Urinary bladder (tissue), 4 donors: ENCODE data around the gene CENPS. TPM values are rescaled to one million over a fixed set of nuclear protein-coding genes. Genes with fewer than 3 reads are reported as not detected.

Source experiments
- DNase-seq: peaks from one replicate; pipeline ENCODE4 v3.0.0-alpha.2; 2015; ENCODE audit errors: extremely low spot score
- H3K27ac ChIP-seq: one replicate; pipeline ENCODE4 v1.5.1; 2013; ENCODE audit warnings: low read depth, mild to moderate bottlenecking, moderate library complexity
- H3K36me3 ChIP-seq: one replicate; pipeline ENCODE4 v1.6.1; 2013; ENCODE audit warnings: mild to moderate bottlenecking, moderate library complexity; ENCODE audit not compliant: insufficient read depth
- H3K4me1 ChIP-seq: one replicate; pipeline ENCODE4 v1.6.1; 2013; ENCODE audit warnings: mild to moderate bottlenecking, moderate library complexity; ENCODE audit not compliant: insufficient read depth
- H3K4me3 ChIP-seq: one replicate; pipeline ENCODE4 v1.5.1; 2013; ENCODE audit warnings: low read depth, low read length
- WGBS: extraction: QIAGEN DNeasy Blood & Tissue Kit; methylation state at CpG from one replicate; pipeline ENCODE4 v1.1.7; 2013; 5-methylcytosine and 5-hydroxymethylcytosine counted together
- polyA plus RNA-seq: library from polyadenylated mRNA; stranded (reverse); fragments of 200-250 nt; gene quantifications from one replicate; pipeline ENCODE4 v1.2.3, GENCODE V29; 2013
- total RNA-seq: library from RNA; depleted of rRNA; stranded (reverse); fragments of >200 nt; gene quantifications from one replicate; pipeline ENCODE4 v1.2.3, GENCODE V29; 2014
- donor health status: healthy with polysubstance abuse.
- donor health status: healthy.

The CENPS gene
- total RNA-seq (6.1 TPM), polyA plus RNA-seq (13.8 TPM)

- Histone ChIP-seq H3K36me3 (no peaks in the 10 kb centered on the region), H3K27ac (no peak within 1 kb of the TSS), H3K4me3 (peak within 1 kb of the TSS; percentile 63), H3K4me1 (no peaks in the 10 kb centered on the region)
- WGBS = under 1% methylated on average over 95 of the region's 95 CpGs
- peak; percentile 76 for DNase-seq
Observed at GRCh38 chr1:10430216-10431069, at the start of gene CENPS. Gene CENPS, plus strand, starts transcription at chr1:10430433. Its CDS starts 85 bp downstream, at chr1:10430518.

DNA sequence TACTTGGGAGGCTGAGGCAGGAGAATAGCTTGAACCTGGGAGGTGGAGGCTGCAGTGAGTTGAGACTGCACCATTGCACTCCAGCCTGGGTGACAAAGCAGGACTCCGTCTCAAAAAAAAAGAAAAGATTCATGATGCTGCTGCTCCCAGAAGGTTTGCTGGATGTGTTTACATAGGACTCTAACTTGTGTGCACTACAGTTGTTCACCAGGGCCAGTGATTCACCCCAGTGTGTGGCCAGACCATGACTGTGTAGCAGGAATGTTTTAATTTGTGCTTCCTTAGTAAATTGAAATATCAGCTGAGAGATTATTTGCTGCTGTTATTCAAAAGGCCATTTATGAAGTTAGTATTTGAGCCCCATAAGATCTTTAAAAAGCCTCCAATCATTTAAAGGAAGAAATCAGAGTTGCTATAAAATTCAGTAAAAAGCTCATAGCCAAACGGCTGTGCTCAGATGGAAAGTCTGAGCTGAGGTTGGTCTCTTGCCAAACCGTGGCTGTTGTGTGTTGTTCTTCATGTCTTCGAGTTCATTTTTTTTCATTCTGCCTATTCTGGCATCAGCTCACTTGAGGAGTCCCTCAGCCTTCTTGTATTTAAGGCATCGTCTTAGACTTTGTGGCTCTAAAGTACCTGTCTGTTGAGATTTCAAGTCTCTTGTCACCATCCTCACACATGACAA, 49.5 kb upstream of the CENPS start:
- Histone ChIP-seq H3K4me3 (no peak overlapping the region), H3K4me1 (no peaks in the 10 kb centered on the region), H3K27ac (no peak overlapping the region), H3K36me3 (no peaks in the 10 kb centered on the region)
- WGBS = 41% methylated on average over 5 of the region's 5 CpGs
- DNase-seq = no peak

DNA sequence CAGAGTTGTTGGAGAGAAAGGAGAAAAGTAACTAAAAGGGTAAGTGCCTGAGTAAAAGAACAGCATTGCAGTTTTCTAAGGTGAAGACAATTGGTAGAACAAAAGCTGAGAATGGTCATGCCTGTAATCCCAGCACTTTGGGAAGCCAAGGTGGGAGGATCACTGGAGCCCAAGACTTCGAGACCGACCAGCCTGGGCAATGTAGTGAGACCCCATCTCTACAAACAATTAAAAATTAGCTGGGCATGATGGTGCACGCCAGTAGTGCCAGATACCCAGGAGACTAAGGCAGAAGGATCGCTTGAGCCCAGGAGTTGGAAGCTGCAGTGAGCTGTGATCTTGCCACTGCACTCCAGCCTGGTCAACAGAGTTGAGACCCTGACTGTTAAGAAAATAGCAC, 46.6 kb upstream of the CENPS start:
- 96% methylated on average over 4 of the region's 4 CpGs for WGBS
- H3K4me1 ChIP-seq = no peaks in the 10 kb centered on the region
- H3K4me3 ChIP-seq = no peak overlapping the region
- H3K36me3 ChIP-seq = no peaks in the 10 kb centered on the region
- no peak for DNase-seq
- no peak overlapping the region for H3K27ac ChIP-seq

- no peak overlapping the region for H3K27ac ChIP-seq
- no peak for DNase-seq
- H3K4me3 ChIP-seq = no peak overlapping the region
- H3K36me3 ChIP-seq = no peaks in the 10 kb centered on the region
- WGBS = 96% methylated on average over 8 of the region's 8 CpGs
- no peaks in the 10 kb centered on the region for H3K4me1 ChIP-seq
Observed at GRCh38 chr1:10384219-10384618, 46.0 kb upstream of the CENPS start.

DNA sequence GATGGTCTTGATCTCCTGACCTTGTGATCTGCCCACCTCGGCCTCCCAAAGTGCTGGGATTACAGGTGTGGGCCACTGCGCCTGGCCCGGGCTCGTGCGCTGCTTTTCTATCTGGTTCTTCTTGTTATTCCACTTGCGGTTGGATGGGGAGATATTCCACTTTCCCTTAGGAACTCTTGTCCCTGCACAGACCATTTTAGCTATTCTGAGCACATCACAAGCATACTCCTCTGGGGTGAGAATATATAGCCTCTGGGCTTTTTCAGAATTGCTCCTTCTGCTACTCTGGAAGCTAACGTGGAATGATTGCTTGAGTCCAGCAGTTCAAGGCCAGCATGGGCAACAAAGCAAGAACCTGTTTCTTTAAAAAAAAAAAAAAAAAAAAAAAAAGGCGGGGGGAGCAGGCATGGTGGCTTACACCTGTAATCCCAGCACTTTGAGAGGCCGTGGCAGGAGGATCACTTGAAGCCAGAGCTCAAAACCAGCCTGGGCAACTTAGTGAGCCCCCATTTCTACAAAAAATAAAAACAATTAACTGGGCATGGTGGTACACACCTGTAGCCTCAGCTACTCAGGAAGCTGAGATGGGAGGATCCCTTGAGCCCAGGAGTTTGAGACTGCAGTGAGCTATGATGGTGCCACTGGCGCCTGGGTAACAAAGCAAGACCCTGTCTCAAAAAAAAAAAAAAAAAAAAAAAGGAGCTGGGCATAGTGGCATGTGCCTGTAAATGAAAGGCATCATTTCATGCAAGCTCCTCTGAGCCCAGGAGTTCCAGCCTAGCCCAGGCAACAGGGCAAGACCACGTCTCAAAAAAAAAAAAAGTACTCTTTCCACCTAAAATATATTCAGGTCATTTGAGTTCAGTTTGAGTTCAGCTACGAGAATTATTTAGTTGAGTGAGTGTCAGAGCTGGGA, 43.2 kb upstream of the CENPS start:
- H3K36me3 ChIP-seq = no peaks in the 10 kb centered on the region
- H3K4me3 ChIP-seq = no peak overlapping the region
- no peaks in the 10 kb centered on the region for H3K4me1 ChIP-seq
- peak overlapping the region; percentile 28 for H3K27ac ChIP-seq
- 79% methylated on average over 12 of the region's 12 CpGs for WGBS
- DNase-seq = no peak

GRCh38 chr1:10387677-10388386, 42.4 kb upstream of the CENPS start:
- peak; percentile 56 for DNase-seq
- Histone ChIP-seq H3K4me3 (no peak overlapping the region), H3K36me3 (no peaks in the 10 kb centered on the region), H3K27ac (peak overlapping the region; percentile 35), H3K4me1 (no peaks in the 10 kb centered on the region)
- 15% methylated on average over 3 of the region's 3 CpGs for WGBS

DNA sequence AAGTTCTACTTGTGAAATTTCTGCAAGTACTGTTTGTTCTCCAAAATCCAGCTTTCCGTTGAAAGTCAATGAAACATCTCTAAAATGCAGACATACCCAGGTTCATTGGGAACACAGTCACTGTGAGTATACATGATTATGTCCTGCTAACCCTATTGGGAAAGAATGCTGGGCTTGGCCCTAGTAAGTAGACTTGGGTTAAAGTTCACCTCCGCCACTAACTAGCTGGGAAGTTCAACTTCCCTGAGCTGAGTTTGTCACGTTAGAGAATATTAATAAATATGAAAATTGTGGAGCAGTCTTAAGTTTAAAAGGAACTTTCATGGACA, 41.9 kb upstream of the CENPS start:
- H3K36me3 ChIP-seq = no peaks in the 10 kb centered on the region
- no peak overlapping the region for H3K4me3 ChIP-seq
- WGBS = 75% methylated on average over 3 of the region's 3 CpGs
- H3K4me1 ChIP-seq = no peaks in the 10 kb centered on the region
- no peak overlapping the region for H3K27ac ChIP-seq
- DNase-seq = no peak

GRCh38 chr1:10389271-10389973, 40.8 kb upstream of the CENPS start:
- Histone ChIP-seq H3K36me3 (no peaks in the 10 kb centered on the region), H3K27ac (no peak overlapping the region), H3K4me1 (no peaks in the 10 kb centered on the region), H3K4me3 (no peak overlapping the region)
- WGBS = 95% methylated on average over 6 of the region's 6 CpGs
- DNase-seq = no peak

GRCh38 chr1:10396870-10397269, 33.4 kb upstream of the CENPS start:
- Histone ChIP-seq H3K36me3 (no peaks in the 10 kb centered on the region), H3K27ac (no peak overlapping the region), H3K4me3 (no peak overlapping the region), H3K4me1 (no peaks in the 10 kb centered on the region)
- WGBS = 93% methylated on average over 3 of the region's 3 CpGs
- no peak for DNase-seq

DNA sequence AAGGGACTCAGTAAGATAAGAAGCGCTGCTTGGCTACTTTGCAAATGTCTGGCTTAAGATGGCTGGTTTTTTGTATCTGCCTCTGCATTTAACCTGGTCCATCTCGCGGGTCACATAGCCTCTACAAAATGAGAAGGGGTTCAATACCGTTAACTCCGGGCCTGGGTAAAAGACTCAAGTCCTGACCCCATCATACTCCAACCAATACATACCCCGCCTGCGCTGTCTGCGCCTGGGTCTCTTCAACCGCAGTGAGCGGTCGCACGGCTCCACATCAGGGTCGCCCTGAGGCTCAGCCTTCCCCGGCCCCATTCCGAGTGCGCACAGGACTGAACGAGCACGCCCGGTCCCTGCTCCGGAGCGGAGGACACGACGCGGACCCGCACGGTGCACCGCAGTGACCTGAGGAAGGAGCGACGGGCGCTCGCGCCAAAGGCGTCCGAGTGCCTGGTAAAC, 31.9 kb upstream of the CENPS start:
- Histone ChIP-seq H3K4me1 (no peaks in the 10 kb centered on the region), H3K27ac (no peak overlapping the region), H3K36me3 (no peaks in the 10 kb centered on the region), H3K4me3 (peak overlapping the region; percentile 57)
- DNase-seq = no peak
- under 1% methylated on average over 34 of the region's 34 CpGs for WGBS

GRCh38 chr1:10398734-10399443, 31.3 kb upstream of the CENPS start, which contains the start of gene PGD:
Gene PGD, plus strand, starts transcription at chr1:10399064. Its CDS starts 54 bp downstream, at chr1:10399118.
- WGBS = under 1% methylated on average over 76 of the region's 76 CpGs
- H3K36me3 ChIP-seq = no peaks in the 10 kb centered on the region
- H3K27ac ChIP-seq = peak within 1 kb of the TSS; percentile 51
- peak; percentile 95 for DNase-seq
- H3K4me3 ChIP-seq = peak within 1 kb of the TSS; percentile 74
- H3K4me1 ChIP-seq = no peaks in the 10 kb centered on the region

DNA sequence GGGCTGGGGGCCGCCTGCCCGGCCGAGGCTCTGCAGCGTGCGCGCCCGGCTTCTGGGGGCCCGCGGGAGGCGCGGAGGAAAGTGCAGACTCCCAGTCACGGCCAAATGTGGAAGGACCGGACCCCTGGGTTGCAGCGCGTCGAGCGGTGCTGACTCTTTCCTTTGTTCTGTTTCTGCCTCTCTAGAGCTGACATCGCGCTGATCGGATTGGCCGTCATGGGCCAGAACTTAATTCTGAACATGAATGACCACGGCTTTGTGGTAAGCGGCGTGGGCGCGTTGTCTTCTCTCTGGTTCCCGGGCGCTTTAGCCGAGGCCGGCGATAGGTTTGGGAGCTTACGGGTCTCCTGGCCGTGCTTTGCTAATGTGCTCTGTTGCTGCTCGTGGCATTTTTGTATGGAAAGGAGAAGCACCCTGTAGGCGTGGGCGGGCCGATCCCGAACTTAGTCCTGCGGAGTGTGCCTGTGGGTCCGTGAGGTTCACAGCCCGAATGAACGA, 30.7 kb upstream of the CENPS start:
- Histone ChIP-seq H3K4me1 (no peaks in the 10 kb centered on the region), H3K4me3 (peak overlapping the region; percentile 74), H3K27ac (no peak overlapping the region), H3K36me3 (no peaks in the 10 kb centered on the region)
- WGBS = 1% methylated on average over 42 of the region's 42 CpGs
- DNase-seq = no peak
